HG03460 (cell line): ENCODE data around the gene RALGAPA2.
A peak's percentile ranks its signal among the peaks of the same experiment; 100 is the strongest.
"Not testable (repeated sequence)": the region's sequence is repeated elsewhere in the genome, so short reads cannot be mapped to it uniquely, and the experiment has no call there.

Experiments used
- ATAC-seq: cut with Tn5 transposase; IDR thresholded peaks from one replicate; pipeline ENCODE4 v1.9.1; 2021; ENCODE audit not compliant: unreplicated experiment

Gene RALGAPA2

DNA sequence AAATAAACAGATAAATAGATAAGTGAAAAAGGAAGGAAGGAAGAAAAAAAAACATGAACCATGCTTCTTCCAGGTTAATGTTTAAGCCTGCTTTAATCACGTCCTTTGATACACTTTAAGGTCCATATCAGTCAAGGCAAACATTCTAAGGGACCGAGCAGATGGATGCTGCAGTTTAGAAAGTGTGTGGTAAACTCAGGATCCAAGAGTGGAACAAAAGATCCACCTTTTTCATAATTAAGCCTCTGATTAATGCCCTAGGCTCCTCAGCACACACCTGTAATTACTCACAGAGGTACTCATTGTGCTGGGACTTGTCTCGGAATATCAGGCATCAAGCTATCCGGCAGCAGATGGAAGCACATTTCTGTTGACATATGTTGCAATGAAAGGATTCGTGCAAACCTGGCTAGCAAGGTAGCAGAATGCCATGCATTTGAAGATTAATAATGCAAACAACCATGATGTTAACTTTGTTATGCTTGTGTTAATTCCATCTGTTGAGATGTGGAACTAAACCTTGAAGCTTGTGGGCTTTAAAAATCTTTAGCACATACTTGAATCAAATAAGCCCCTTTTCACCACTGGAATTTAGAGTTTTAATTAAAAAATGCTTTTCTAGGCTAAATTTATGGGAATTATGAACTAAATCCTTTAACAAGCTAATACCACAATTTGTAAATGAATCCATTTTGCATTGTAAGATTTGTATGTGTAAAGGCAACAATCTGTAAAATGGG lies 163.7 kb downstream of the RALGAPA2 start:
- no peak for ATAC-seq

DNA sequence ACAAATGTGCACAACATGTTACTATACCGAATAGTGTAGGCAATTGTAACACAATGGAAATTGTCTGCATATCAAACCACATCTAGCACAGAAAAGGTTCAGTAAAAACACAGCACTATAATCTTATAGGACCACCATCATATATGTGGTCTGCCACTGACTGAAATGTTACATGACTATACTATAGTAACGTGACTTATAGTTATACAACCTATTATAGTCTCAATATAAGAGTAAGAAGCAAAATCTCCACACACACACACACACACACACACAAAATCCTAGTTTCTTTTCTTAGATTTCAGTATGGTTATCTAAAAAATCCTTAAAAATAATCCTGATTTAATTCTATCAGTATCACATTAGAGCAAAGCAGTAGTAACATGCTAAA lies 164.6 kb downstream of the RALGAPA2 start:
- no peak for ATAC-seq

DNA sequence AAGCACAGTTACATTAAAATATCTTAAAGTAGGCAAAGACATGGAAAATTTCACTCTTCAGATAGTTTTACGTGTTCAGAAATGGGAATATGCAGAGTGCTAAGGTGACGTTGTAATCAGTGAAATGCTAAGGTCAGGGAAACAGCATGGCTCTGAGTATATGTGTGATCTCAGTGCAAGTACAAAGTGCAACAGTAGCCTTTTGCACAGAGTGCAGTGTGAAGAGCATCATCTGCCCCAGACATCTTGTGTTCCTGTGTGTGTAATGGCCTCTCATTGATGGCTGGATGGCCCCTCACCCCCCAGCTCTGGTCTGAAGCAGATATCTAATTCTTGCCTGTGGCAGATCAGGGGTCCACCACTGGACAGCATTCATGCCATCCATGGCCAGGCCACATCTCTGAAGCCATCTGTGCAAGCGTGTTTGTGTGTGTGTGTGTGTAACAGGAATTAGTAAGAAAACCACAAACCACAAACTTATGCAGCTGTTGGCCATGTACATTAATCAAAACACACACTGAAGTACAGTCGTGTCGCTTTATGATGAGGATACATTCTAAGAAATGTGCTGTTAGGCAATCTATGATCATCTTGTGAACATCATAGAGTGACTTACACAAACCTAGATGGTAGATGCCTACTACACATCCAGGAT lies 165.1 kb downstream of the RALGAPA2 start:
- ATAC-seq = no peak

DNA sequence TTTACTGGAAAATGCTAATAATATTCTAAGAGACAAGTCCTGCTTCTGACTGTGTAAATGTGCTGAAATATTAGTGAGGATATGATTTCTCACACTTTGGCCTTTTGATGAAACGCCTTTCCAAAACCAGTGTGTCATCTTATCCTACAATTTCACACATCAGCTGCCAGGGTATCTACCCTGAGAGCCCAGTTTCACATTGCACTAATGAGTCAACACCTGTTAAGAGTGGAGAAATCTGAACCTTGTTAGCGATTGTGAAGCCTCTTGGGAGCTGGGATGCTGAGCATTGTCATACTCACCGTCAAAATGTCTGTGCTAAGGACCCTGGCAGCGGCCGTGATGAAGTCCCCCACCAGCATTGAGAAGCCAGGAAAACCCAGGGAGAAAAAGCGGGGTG lies 166.0 kb downstream of the RALGAPA2 start:
- no peak for ATAC-seq

DNA sequence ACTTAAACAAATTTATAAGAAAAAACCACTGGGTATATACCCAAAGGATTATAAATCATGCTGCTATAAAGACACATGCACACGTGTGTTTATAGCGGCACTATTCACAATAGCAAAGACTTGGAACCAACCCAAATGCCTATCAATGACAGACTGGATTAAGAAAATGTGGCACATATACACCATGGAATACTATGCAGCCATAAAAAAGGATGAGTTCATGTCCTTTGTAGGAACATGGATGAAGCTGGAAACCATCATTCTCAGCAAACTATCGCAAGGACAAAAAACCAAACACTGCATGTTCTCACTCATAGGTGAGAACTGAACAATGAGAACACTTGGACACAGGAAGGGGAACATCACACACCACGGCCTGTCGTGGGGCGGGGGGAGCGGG lies 169.1 kb downstream of the RALGAPA2 start:
- not testable (repeated sequence) for ATAC-seq

DNA sequence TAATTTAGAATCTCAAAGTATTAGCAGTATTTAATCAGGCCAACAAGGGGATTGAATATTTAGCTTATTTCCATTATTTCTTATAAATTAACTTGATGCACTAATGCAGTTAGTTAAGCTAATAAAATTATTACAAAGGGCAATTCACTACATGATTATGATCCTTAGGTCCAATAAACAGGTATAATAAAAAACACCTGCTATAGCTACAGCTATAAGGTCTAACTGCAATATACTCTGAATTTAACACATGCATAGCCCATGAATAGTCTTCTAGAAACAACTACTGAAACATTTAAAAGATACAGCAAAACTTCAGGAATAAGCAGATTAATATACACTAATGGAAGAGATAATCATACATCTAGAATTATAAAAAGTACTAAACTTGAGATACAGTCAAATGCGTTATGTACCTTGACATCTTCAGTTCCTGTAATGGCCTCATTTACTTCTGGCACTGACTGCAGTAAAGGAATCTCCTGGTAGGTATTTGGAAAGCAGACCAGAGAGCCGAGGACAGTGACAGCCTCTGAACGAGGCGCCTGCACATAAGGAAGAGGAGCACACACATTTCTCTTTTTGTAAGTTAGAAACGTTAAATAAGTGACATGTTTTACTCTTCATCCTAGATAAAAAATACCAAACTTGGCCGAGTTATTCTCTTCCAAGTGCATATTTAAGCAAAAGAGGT lies 176.1 kb downstream of the RALGAPA2 start:
- ATAC-seq = no peak

DNA sequence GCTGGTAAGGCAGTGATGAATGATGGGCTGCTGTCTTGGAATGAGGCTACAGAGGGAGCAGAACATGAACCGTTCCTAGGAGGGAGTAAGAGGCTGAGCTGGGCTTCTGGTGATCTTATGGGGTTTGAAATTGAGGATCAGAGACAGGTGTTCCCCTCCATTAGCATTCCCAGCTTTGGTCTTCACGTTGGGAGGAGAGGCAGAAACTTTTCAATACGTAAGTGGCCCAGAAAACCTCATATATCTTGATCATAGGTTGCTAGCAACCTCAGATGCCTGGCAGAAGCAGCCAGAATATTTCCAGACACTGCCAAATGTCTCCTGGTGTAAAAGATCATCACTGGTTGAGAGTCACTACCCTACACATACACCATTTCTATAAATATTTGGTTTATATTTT lies 177.4 kb downstream of the RALGAPA2 start:
- ATAC-seq = no peak

DNA sequence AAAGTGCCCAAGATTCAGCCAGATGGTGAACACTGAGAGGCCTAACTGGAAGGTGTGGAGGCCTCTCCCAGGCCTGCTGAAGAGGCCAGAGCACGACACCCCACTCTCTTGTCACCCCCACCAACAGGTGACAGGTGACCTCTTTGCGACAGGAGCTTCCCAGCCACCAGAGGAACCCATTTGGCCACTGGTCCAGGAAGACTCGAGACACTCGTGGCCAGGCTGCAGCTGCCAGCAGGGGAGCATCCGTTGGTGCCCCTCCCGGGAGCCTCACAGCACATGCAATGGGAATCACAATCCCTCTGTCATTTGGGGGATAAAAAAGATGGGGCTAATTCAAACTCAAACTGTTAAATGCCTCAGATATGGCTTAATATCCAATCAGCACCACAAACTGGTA lies 181.2 kb downstream of the RALGAPA2 start:
- ATAC-seq = no peak

DNA sequence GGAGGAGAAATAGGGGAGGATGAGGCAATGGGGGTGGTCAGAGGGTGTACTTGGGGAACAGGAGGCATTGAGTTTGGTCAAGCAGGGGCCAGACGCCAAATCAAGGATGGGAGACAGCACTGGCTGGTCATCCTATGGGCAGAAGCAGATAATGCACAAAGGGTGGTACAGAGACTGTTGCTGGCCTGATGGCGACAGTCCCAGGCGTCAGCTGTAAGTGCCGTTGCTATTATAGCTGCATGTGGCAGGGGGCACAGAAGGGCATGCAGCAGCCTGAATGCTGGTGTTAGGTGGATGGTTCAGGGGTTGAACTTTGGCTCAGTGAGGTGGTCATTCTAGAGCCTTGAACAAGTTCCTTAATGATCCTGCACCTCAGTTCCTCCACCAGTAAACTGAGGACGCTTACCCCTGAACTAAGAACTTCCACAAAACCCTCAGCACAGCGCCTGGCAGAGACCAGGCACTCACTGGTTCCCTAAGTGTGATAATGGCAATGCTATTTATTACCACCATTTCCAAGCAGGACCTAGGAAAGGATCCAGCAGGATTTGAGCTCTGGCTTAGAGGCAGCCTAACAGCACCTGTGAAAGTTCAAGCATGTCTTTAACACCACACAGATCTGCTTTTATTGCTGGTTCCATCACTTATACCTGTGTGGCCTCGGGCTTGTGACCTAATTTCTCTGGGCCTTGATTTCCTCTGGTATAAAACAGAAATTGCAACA lies 181.9 kb downstream of the RALGAPA2 start:
- ATAC-seq = no peak

DNA sequence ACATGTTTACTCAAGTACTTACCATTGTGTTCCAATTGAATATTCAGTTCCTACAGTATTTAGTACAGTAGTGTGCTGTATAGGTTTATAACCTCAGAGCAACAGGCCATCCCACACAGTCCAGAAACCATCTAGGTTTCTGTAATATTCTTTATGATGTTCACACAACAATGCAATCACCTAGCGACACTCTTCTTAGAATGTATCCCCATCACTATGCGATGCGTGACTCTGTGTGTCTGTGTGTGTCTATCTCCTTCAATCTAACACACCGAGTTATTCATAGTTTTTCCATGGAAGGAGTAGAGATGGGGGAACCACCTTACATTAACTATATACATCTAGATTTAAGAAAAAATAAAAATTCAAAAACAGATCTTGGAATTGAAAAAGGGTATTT lies 182.8 kb downstream of the RALGAPA2 start:
- ATAC-seq = no peak

DNA sequence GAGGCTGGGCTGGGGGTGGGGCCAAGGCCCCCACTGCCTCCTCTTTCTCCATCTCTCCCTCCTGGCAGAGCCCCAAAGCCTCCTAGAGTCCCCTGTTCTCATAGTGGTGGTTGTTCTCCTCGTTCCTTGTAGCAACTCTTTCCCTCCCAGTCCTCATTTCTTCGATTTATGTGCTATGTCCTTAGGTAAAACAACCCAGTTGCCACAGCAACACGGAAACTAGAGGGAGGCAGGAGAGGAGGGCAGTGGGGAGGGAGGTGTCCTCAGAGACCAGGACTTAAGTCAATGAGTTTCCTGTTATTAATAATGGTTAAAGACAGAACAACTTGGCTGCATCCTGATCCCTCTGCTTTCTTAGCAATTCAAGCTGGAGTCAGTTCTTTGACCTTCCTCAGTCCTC lies 183.6 kb downstream of the RALGAPA2 start:
- no peak for ATAC-seq

DNA sequence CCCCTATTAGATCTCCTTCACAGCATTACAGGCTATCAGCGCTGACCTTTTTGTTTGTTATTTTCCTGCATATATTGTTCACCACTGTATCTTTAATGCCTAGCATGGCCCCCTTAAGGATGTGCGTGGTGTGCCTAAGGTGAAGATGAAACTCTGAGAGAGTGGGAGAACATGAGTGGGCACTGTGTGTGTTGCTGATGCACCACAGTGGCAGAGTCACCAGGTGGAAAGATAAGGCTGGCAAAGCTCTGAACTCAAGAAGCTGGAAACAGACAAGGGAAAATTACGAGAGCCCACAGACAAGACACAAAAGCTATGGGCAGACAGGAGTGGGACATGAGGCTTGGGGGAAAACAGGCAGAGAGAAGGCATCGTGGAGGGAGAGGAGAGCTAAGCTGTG lies 184.8 kb downstream of the RALGAPA2 start:
- ATAC-seq = no peak

DNA sequence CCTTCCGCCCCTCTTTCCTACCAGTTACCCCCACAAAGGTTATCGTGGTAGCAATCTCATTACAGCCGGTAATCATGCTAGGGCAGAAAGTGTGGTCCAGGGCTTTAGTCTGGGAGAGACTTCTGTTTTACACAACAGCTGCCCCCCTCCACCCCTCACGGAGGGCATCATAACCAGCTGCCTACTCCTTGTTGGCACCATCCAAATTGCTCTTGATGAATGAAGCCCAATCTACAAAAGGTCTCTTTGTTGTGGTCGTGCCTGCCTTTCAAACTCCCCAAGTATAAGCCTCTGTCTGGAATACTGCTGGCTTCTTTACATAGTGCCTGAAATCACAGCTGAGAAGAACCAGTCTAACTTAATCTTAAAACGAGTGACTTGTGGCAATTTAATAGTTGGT lies 186.7 kb downstream of the RALGAPA2 start:
- ATAC-seq = no peak

DNA sequence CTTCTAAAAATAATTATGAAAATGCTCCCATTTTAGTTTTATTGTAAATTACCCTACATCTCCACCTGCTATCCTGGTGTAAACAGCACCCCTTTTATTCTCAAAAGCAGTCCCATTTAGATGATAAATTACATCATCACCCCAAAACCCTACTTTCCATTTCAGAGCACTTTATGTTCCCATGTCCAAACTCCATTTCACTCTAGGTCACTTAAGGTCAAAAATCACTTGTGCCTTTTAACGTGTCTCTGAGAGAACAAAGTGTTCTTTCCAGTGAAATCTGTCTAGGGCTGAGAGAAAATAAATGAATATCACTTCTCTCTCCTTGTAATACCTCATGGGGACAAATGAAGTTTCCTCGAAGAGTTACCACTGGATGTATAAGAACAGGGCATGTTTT lies 187.2 kb downstream of the RALGAPA2 start:
- no peak for ATAC-seq

DNA sequence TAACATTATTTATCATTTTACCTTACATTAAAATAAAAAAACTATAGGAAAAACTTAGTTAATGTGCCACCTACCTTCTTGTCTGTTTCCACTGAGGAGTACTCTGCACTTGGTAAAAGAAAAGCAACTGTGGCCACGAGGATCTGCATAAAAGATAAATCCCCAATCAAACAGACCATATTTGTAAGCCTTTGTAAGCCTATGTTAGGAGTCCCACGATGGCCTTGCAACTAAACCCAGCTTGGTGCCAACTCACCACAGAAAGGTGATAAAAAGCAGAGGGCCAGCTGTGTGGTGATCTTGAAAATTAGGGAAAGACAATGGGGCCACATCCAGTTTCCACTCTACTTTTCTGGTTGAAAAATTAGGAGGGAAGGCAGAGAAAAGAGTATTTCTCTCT lies 187.7 kb downstream of the RALGAPA2 start:
- ATAC-seq = no peak

DNA sequence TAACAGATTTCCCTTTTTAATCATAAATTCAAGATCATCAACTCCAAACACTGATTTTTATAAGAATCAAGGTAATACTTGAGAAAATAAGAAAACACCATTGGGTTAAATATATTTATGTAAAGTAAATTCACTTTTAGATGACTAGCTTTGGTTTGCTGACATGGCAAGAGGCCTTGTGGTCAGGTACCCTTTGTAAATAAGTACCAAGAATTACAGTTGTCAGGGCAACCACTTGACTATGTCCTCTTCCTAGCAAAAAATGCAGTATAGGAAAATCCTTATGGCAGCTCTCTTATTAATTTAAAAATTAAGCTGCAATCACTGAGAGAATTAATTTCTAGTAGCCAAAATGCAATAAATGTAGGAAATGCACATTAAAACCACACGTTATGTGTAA lies 190.7 kb downstream of the RALGAPA2 start:
- no peak for ATAC-seq

DNA sequence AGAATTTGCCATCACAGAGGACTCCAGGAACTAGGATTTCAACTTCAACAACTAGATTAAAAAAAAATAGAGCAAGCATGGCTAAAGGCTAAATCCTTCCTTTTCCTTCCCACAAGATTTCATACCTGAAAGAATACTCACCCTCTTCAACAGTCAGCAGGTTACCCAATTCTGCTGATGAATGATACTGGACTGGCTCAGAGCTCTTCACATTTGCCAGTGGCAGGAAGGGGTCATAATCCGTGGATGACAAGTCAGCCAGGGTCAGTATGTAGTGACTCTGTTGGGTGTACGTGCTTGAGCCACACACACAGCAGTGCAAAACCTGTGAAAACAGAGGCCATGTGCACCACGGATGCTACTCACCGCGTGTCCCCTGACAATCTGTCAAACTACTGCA lies 191.7 kb downstream of the RALGAPA2 start:
- no peak for ATAC-seq

DNA sequence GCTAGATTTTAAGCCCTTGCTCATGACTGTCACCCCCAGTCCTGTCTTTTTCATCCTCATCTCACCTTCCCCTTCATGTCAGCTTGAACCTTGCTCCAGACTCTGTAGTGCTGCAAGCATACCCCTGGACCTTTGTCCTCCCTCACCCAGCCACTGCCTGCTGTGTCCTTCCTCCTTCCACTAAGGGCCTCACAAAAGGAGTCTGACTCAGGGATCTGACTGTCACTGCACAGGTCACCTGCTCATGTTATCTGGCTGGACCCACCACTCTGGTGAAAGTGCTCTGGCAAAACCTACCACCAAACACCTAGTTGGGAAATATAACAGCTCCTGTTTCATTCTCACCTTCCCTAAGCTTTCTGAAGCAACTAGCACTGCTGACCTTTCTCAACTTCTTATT lies 193.2 kb downstream of the RALGAPA2 start:
- ATAC-seq = no peak

DNA sequence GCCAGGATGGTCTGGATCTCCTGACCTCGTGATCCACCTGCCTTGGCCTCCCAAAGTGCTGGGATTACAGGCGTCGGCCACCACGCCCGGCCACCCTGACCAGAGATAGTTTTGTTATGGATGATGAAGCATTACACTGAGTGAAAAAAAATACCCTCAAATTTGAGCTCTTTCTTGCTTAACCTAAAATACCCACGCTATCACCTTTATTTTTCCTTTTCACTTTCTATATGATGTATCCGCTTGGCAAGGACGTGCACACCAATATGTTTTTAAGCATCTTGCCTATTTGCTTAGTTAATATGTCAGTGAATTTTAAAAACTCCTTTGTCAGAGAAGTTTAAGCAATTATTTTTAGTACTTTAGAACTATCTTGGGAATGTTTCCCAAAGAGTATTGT lies 194.2 kb downstream of the RALGAPA2 start:
- ATAC-seq = peak; percentile 50

DNA sequence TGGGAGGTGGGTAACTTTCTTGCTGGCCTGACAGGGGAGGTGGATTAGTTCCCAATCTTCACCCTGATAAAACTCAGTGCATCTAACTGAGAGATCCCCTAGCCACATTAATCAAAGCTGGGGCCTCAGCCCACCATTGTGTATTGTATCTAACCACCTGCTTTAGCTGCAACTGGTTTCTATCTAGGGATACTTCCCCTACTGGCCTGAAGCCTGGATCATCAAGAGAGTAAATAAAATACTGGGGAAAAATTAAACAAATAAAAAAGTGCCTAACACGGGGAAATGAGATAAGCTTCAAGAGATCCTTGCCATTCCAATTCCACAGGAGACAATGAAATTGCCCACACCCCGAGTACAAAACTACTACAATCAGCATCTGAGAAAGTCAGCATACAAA lies 195.1 kb downstream of the RALGAPA2 start:
- ATAC-seq = no peak

DNA sequence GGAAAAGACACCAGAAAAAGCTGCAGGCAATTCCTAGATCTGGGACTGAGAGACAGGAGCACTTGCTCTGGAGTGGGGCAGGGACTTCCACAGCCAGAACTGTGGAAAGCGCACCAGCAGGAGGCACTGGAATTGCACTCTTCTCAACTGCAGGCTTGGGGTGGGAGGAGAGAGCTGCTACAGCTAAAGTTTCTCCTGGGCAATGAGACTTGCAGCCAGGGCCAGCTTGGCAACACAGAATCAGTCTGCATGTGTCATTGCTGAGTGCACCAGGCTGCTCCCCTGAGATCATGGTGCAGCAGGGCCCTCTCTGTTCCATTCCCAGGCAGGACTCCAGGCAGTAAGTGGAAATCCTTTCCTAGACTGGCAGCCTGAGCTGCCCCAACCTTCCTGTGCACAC lies 198.7 kb downstream of the RALGAPA2 start:
- ATAC-seq = no peak

DNA sequence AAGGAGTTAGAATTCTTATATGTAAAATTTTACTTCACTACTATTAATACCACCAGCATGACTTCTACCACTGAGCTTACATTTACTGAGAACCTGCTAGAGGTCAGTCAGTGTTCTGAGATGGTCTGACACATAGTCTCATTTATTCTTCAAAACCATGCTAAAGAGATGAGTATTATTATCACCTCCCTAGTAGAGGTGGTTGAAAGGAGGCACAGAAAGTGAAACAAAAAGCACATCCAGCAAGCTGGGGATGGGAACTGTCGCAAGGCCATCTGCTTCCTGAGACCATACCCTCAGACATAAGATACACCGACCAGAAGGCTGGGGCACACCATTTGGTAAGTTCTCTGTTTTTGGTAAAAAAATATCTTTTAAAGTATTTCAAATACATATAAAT lies 206.9 kb downstream of the RALGAPA2 start:
- peak; percentile 77 for ATAC-seq
